SK-N-SH treated with all-trans-retinoic acid at 6 μM for 48 hours (cell line): ENCODE data around the gene SPTSSB.

Experiments used
- ATAC-seq: fragments of 200-7000 bp; cut with Tn5 transposase; 3 replicates; pipeline ENCODE4 v1.9.1; 2020; ENCODE audit warnings: mild to moderate bottlenecking, moderate library complexity
- ARNTL ChIP-seq: fragments of 450-650 bp; formaldehyde crosslinking; IDR thresholded peaks from 2 replicates; pipeline ENCODE4 v1.5.0; 2020; ENCODE audit warnings: low read depth, mild to moderate bottlenecking, moderate library complexity, borderline replicate concordance
- BACH2 ChIP-seq: fragments of 250-450 bp; sonication (Bioruptor Pico); IDR thresholded peaks from 2 replicates; pipeline ENCODE4 v1.9.0; 2021; ENCODE audit warnings: mild to moderate bottlenecking, borderline replicate concordance
- CREB5 ChIP-seq: fragments of 250-450 bp; sonication (Bioruptor Pico); IDR thresholded peaks from 2 replicates; pipeline ENCODE4 v1.5.1; 2020; ENCODE audit warnings: low read depth, mild to moderate bottlenecking, moderate library complexity
- CSDC2 ChIP-seq: fragments of 250-450 bp; sonication (Bioruptor Pico); IDR thresholded peaks from 2 replicates; pipeline ENCODE4 v1.5.0; 2020; ENCODE audit warnings: mild to moderate bottlenecking, moderate library complexity
- CSRNP3 ChIP-seq: fragments of 250-450 bp; sonication (Bioruptor Pico); IDR thresholded peaks from 2 replicates; pipeline ENCODE4 v1.5.1; 2021; ENCODE audit warnings: mild to moderate bottlenecking, moderate library complexity
- ESRRG ChIP-seq: fragments of 250-450 bp; sonication (Bioruptor Pico); IDR thresholded peaks from 2 replicates; pipeline ENCODE4 v1.6.1; 2021; ENCODE audit warnings: mild to moderate bottlenecking
- GLIS3 ChIP-seq: fragments of 250-450 bp; sonication (Bioruptor Pico); IDR thresholded peaks from 2 replicates; pipeline ENCODE4 v1.5.0; 2020; ENCODE audit warnings: mild to moderate bottlenecking, moderate library complexity
- ISL1 ChIP-seq: fragments of 250-450 bp; sonication (Bioruptor Pico); IDR thresholded peaks from 2 replicates; pipeline ENCODE4 v2.1.2; 2022; ENCODE audit warnings: mild to moderate bottlenecking, moderate library complexity
- OSR1 ChIP-seq: fragments of 250-450 bp; sonication (Bioruptor Pico); IDR thresholded peaks from 2 replicates; pipeline ENCODE4 v1.8.0; 2022; ENCODE audit warnings: moderate library complexity, mild to moderate bottlenecking, inconsistent platforms
- PATZ1 ChIP-seq: fragments of 250-450 bp; sonication (Bioruptor Pico); IDR thresholded peaks from 2 replicates; pipeline ENCODE4 v1.8.0; 2020; ENCODE audit warnings: mild to moderate bottlenecking, moderate library complexity, borderline replicate concordance
- POU6F1 ChIP-seq: fragments of 250-450 bp; sonication (Bioruptor Pico); IDR thresholded peaks from 2 replicates; pipeline ENCODE4 v1.8.0; 2021; ENCODE audit warnings: low read depth, mild to moderate bottlenecking, moderate library complexity, borderline replicate concordance
- PPARA ChIP-seq: fragments of 250-450 bp; sonication (Bioruptor Pico); IDR thresholded peaks from 2 replicates; pipeline ENCODE4 v1.5.0; 2020; ENCODE audit warnings: mild to moderate bottlenecking, borderline replicate concordance
- RARB ChIP-seq: fragments of 250-450 bp; sonication (Bioruptor Pico); IDR thresholded peaks from 2 replicates; pipeline ENCODE4 v1.8.0; 2021; ENCODE audit warnings: mild to moderate bottlenecking, moderate library complexity
- SNAI2 ChIP-seq: fragments of 250-450 bp; sonication (Bioruptor Pico); IDR thresholded peaks from 2 replicates; pipeline ENCODE4 v1.5.0; 2020; ENCODE audit warnings: mild to moderate bottlenecking, moderate library complexity
- TCF4 ChIP-seq: fragments of 250-450 bp; sonication (Bioruptor Pico); IDR thresholded peaks from 2 replicates; pipeline ENCODE4 v1.8.0; 2021; ENCODE audit warnings: mild to moderate bottlenecking, moderate library complexity, borderline replicate concordance
- TOX ChIP-seq: fragments of 250-450 bp; sonication (Bioruptor Pico); IDR thresholded peaks from 2 replicates; pipeline ENCODE4 v1.8.0; 2021; ENCODE audit warnings: mild to moderate bottlenecking, moderate library complexity, borderline replicate concordance
- TSHZ2 ChIP-seq: fragments of 250-450 bp; sonication (Bioruptor Pico); IDR thresholded peaks from 2 replicates; pipeline ENCODE4 v1.5.0; 2020; ENCODE audit warnings: mild to moderate bottlenecking, moderate library complexity
- ZC3H10 ChIP-seq: fragments of 250-450 bp; sonication (Bioruptor Pico); IDR thresholded peaks from 2 replicates; pipeline ENCODE4 v1.5.1; 2021; ENCODE audit warnings: mild to moderate bottlenecking, moderate library complexity
- ZFP3 ChIP-seq: fragments of 250-450 bp; sonication (Bioruptor Pico); IDR thresholded peaks from 2 replicates; pipeline ENCODE4 v1.5.0; 2020; ENCODE audit warnings: mild to moderate bottlenecking, moderate library complexity
- ZFP30 ChIP-seq: fragments of 450-650 bp; formaldehyde crosslinking; IDR thresholded peaks from 2 replicates; pipeline ENCODE4 v1.5.0; 2022; ENCODE audit warnings: mild to moderate bottlenecking, moderate library complexity
- ZNF565 ChIP-seq: fragments of 450-650 bp; formaldehyde crosslinking; conservative IDR thresholded peaks from 2 replicates; pipeline ENCODE4 v1.5.0; 2020; ENCODE audit warnings: low read depth, mild to moderate bottlenecking, moderate library complexity
- ZNF70 ChIP-seq: fragments of 450-650 bp; formaldehyde crosslinking; IDR thresholded peaks from 2 replicates; pipeline ENCODE4 v1.5.0; 2020; ENCODE audit warnings: mild to moderate bottlenecking, moderate library complexity
- ZNF8 ChIP-seq: fragments of 450-650 bp; formaldehyde crosslinking; IDR thresholded peaks from 2 replicates; pipeline ENCODE4 v1.5.0; 2020; ENCODE audit warnings: mild to moderate bottlenecking, moderate library complexity

Gene SPTSSB

GRCh38 chr3:161403251-161403650 lies 31.9 kb upstream of the SPTSSB start:
- TF ChIP-seq ISL1 (CRISPR knock-in tag) (peak; percentile 63), ZNF70 (CRISPR knock-in tag) (no peak)
- no peak for ATAC-seq

GRCh38 chr3:161401389-161401788 lies 30.1 kb upstream of the SPTSSB start:
- ATAC-seq = no peak; the same call in 2 of the 3 replicates
- TF ChIP-seq RARB (CRISPR knock-in tag) (no peak), ZNF8 (CRISPR knock-in tag) (0 out of 2 replicates have a peak, but pooled peaks have one; percentile 22), CREB5 (no peak; the same call in 1 of the 2 replicates), ZFP30 (CRISPR knock-in tag) (no peak), CSRNP3 (0 out of 2 replicates have a peak, but pooled peaks have one; percentile 47), PPARA (CRISPR knock-in tag) (0 out of 2 replicates have a peak, but pooled peaks have one; percentile 48), ISL1 (CRISPR knock-in tag) (peak; percentile 63; the same call in 1 of the 2 replicates), ZNF70 (CRISPR knock-in tag) (no peak), BACH2 (CRISPR knock-in tag) (no peak), GLIS3 (CRISPR knock-in tag) (peak; percentile 79; the same call in 1 of the 2 replicates), ARNTL (CRISPR knock-in tag) (0 out of 2 replicates have a peak, but pooled peaks have one; percentile 28), ZC3H10 (CRISPR knock-in tag) (no peak), ZNF565 (CRISPR knock-in tag) (no peak), POU6F1 (no peak), TSHZ2 (peak; percentile 89), ZFP3 (CRISPR knock-in tag) (no peak), TOX (CRISPR knock-in tag) (no peak), ESRRG (CRISPR knock-in tag) (no peak), OSR1 (CRISPR knock-in tag) (no peak), SNAI2 (no peak; the same call in 1 of the 2 replicates), CSDC2 (CRISPR knock-in tag) (no peak), TCF4 (CRISPR knock-in tag) (peak; percentile 98), PATZ1 (no peak)
- TF ChIP-seq, all 23 proteins: peak for 8

- no peak for ATAC-seq
- TF ChIP-seq CREB5 = no peak
- TF ChIP-seq OSR1 (CRISPR knock-in tag) = no peak
- TF ChIP-seq PPARA (CRISPR knock-in tag) = no peak
- TF ChIP-seq ISL1 (CRISPR knock-in tag) = no peak
- no peak for TF ChIP-seq PATZ1
- TF ChIP-seq POU6F1 = no peak
- no peak for TF ChIP-seq RARB (CRISPR knock-in tag)
- TF ChIP-seq GLIS3 (CRISPR knock-in tag) = no peak
Observed at GRCh38 chr3:161400650-161401049, 29.3 kb upstream of the SPTSSB start.
